Heart left ventricle (tissue), 13 donors: ENCODE measurements around the gene PDIA6.

Experiments used
- CTCF ChIP-seq, 12 donors: fragments of 200-600 bp; sonication (generic) in 4 of 12; IDR thresholded peaks; one replicate each; pipeline versions ENCODE4 v1.5.0 to v1.8.0; 2018 to 2022; ENCODE audit warnings: antibody characterized with exemption in 12 of 12, mild to moderate bottlenecking in 5 of 12
- POLR2A ChIP-seq, 2 donors: fragments of 450-650 bp; IDR thresholded peaks; one replicate each; pipeline ENCODE4 v1.6.1; 2017; ENCODE audit warnings: antibody characterized with exemption in 2 of 2, mild to moderate bottlenecking in 2 of 2, moderate library complexity in 2 of 2
- donor health status: ischemic (EF 13 %, LVEDD 7.1; RV severe dilation, severe dysfunction).
- donor health status: DM: no; HTN: yes; CAD: no.
- donor health status: DM: no; HTN: no; CAD: no.
- donor health status: ischemic (EF 25% LVEDD 6.9; RV normal size, moderate dysfunction).
- donor health status: ischemic (EF 25% LVEDD 5.7; RV mildly dilated, moderate dysfunction).
- donor health status: ischemic (EF 35%, LVEDD 5.7; RV mildly dilated, moderate dysfunction).
- donor health status: nonischemic (EF 11% LVEDD 7.7; RV severe dilation, severe dysfunction).
- donor health status: DM: yes; HTN: yes; CAD: no.
- donor health status: PGD.
- donor health status: ischemic (EF 29% LVEDD 5.4; RV normal size, mild dysfunction).
- donor health status: nonischemic (EF 23%, LVEDD 6.1; RV moderate dilation, normal function).

GRCh38 chr2:10787176-10787968 is 25.2 kb downstream of the PDIA6 start:
- peak in 2 of 12 donors; percentile 11 to 15 for TF ChIP-seq CTCF (IDR thresholded peaks at IDR 0.05)
- TF ChIP-seq POLR2A (IDR thresholded peaks at IDR 0.05): no peak
